Measurements from ENCODE around the gene ZNF613.
"Not testable (repeated sequence)": the region's sequence is repeated elsewhere in the genome, so short reads cannot be mapped to it uniquely, and the experiment has no call there.

The ZNF613 gene

DNA sequence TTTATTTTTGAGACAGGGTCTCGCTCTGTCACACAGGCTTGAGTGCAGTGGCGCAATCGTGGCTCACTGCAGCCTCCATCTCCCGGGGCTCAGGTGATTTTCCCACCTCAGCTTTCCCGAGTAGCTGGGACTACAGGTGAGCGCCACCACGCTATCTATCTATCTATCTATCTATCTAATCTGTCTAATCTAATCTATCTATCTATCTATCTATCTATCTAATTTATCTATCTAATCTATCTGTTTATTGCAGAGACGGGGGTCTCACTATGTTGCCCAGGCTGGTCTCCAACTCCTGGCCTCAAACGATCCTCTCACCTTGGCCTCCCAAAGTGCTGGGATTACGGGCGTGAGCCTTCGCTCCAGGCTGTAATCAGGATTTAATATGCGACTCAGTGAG is 587 bp downstream of the ZNF613 start:
- Histone ChIP-seq H3K27ac (peak overlapping the region; percentile 91), H3K9me3 (peaks cover 63% of the 10 kb centered on the region), H3K4me1 (peaks cover 10% of the 10 kb centered on the region), H3K4me3 (peak overlapping the region; percentile 86), H3K4me2 (peak overlapping the region; percentile 88), H3K36me3 (peaks cover 31% of the 10 kb centered on the region), H3K27me3 (no peaks in the 10 kb centered on the region), H3K9ac (peak overlapping the region; percentile 86), H4K20me1 (no peaks in the 10 kb centered on the region)
- no peak for TF ChIP-seq Cebpa-rat (IDR thresholded peaks at IDR 0.05)

DNA sequence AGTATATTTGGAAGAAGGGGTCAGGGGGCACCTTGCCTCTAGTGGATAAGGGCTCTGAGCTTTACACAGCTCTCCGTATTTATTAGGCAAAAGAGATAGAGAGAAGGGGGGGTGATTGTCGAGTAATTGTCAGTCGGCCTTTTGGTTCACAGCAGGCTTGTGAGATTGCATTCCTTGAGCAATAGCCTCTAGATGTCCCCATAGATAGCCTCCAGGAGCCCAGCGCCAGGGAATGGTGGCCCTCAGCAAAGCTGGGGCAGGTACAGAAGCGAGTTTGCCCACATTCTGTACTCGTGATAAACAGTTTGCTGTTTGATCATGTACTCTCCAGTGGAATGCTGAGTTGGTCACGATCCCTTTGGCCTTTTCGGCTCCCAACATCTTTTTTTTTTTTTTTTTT is 4.6 kb downstream of the ZNF613 start:
- TF ChIP-seq Cebpa-rat (IDR thresholded peaks at IDR 0.05): no peak
- H3K27ac ChIP-seq: no peak overlapping the region
- H3K36me3 ChIP-seq: peaks cover 72% of the 10 kb centered on the region

DNA sequence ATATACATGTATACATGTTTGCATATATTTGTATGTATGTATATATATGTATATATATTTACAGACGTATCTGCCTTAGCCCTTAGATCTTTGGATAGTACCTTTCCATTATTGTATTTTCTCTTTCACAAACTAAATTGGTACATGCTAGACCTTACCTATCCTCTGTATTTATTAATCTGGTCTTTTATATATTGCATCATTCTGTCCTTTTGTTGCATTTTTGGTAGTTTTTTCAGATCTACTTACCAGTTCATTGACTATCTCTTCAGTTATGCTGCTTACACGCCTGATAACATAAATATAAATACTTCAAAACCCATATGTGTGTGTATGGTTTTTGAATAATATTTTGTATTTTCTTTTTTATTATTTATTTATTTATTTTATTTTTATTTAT is 11.7 kb downstream of the ZNF613 start:
- Histone ChIP-seq H4K20me1 (no peaks in the 10 kb centered on the region), H3K27me3 (no peaks in the 10 kb centered on the region), H3K9ac (no peak overlapping the region), H3K9me3 (peaks cover 95% of the 10 kb centered on the region), H3K4me1 (no peaks in the 10 kb centered on the region), H3K4me3 (no peak overlapping the region), H3K27ac (no peak overlapping the region), H3K4me2 (no peak overlapping the region), H3K36me3 (peaks cover 99% of the 10 kb centered on the region)
- no peak for TF ChIP-seq Cebpa-rat (IDR thresholded peaks at IDR 0.05)

More for the DNA sequence above, 4.6 kb downstream of the ZNF613 start:
- Histone ChIP-seq H3K4me1 (peaks cover 10% of the 10 kb centered on the region), H3K4me2 (no peak overlapping the region), H4K20me1 (no peaks in the 10 kb centered on the region), H3K27me3 (no peaks in the 10 kb centered on the region), H3K9me3 (peaks cover 66% of the 10 kb centered on the region), H3K4me3 (no peak overlapping the region), H3K9ac (no peak overlapping the region)

GRCh38 chr19:51944798-51945552 is 17.7 kb downstream of the ZNF613 start:
- peak overlapping the region; percentile 41 for H3K4me3 ChIP-seq
- H3K4me2 ChIP-seq: no peak overlapping the region
- H3K27me3 ChIP-seq: no peaks in the 10 kb centered on the region
- TF ChIP-seq Cebpa-rat (IDR thresholded peaks at IDR 0.05): no peak
- no peak overlapping the region for H3K27ac ChIP-seq
- H3K9ac ChIP-seq: no peak overlapping the region
- H3K36me3 ChIP-seq: peaks cover 95% of the 10 kb centered on the region
- H4K20me1 ChIP-seq: no peaks in the 10 kb centered on the region
- no peaks in the 10 kb centered on the region for H3K4me1 ChIP-seq
- H3K9me3 ChIP-seq: peaks cover 98% of the 10 kb centered on the region

GRCh38 chr19:51946602-51947001 is 19.3 kb downstream of the ZNF613 start:
- no peak overlapping the region for H3K27ac ChIP-seq
- no peak overlapping the region for H3K4me2 ChIP-seq
- no peak overlapping the region for H3K4me3 ChIP-seq
- no peak overlapping the region for H3K9ac ChIP-seq
- no peaks in the 10 kb centered on the region for H4K20me1 ChIP-seq
- H3K36me3 ChIP-seq: peaks cover 82% of the 10 kb centered on the region
- no peaks in the 10 kb centered on the region for H3K4me1 ChIP-seq
- H3K9me3 ChIP-seq: peaks cover 96% of the 10 kb centered on the region
- TF ChIP-seq Cebpa-rat (IDR thresholded peaks at IDR 0.05): no peak
- H3K27me3 ChIP-seq: no peaks in the 10 kb centered on the region

- Histone ChIP-seq H3K36me3 (peaks cover 59% of the 10 kb centered on the region), H3K27ac (no peak overlapping the region), H3K4me3 (no peak overlapping the region), H4K20me1 (no peaks in the 10 kb centered on the region), H3K27me3 (no peaks in the 10 kb centered on the region), H3K4me2 (no peak overlapping the region), H3K9me3 (peaks cover 90% of the 10 kb centered on the region), H3K4me1 (no peaks in the 10 kb centered on the region), H3K9ac (no peak overlapping the region)
- no peak for TF ChIP-seq Cebpa-rat (IDR thresholded peaks at IDR 0.05)
These were observed 21.7 kb downstream of the ZNF613 start for GRCh38 chr19:51948975-51949374.

GRCh38 chr19:51957846-51958245 is 30.6 kb downstream of the ZNF613 start:
- peaks cover 24% of the 10 kb centered on the region for H3K36me3 ChIP-seq
- H3K4me3 ChIP-seq, H4K20me1 ChIP-seq, H3K27me3 ChIP-seq, H3K27ac ChIP-seq, H3K4me2 ChIP-seq, H3K9ac ChIP-seq: not testable (repeated sequence)
- H3K9me3 ChIP-seq: peaks cover 68% of the 10 kb centered on the region
- peaks cover 20% of the 10 kb centered on the region for H3K4me1 ChIP-seq

DNA sequence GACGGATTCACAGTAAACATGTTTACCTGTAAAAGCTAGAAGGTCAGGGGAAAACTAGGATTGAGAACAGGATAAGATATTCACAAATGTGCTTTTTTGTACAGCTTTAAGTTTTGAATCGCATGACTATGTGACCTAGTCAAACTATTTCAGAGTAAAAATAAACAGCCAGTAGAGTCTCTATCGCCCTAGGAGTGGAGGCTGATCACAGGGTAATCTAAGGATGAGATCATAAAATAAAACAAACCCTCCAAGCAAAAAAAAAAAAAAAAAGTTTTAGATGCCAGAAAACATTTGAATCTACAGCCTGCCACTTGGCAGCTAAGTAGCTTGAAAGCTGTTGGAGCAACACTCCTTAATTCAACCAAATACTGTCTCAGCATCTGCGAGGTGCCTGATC is 32.5 kb downstream of the ZNF613 start:
- no peaks in the 10 kb centered on the region for H4K20me1 ChIP-seq
- H3K4me2 ChIP-seq: peak overlapping the region; percentile 61
- H3K36me3 ChIP-seq: peaks cover 44% of the 10 kb centered on the region
- peak overlapping the region; percentile 84 for H3K27ac ChIP-seq
- no peak for TF ChIP-seq Cebpa-rat (IDR thresholded peaks at IDR 0.05)
- H3K9me3 ChIP-seq: peaks cover 75% of the 10 kb centered on the region
- no peaks in the 10 kb centered on the region for H3K27me3 ChIP-seq
- no peak overlapping the region for H3K4me3 ChIP-seq
- peaks cover 20% of the 10 kb centered on the region for H3K4me1 ChIP-seq
- no peak overlapping the region for H3K9ac ChIP-seq

DNA sequence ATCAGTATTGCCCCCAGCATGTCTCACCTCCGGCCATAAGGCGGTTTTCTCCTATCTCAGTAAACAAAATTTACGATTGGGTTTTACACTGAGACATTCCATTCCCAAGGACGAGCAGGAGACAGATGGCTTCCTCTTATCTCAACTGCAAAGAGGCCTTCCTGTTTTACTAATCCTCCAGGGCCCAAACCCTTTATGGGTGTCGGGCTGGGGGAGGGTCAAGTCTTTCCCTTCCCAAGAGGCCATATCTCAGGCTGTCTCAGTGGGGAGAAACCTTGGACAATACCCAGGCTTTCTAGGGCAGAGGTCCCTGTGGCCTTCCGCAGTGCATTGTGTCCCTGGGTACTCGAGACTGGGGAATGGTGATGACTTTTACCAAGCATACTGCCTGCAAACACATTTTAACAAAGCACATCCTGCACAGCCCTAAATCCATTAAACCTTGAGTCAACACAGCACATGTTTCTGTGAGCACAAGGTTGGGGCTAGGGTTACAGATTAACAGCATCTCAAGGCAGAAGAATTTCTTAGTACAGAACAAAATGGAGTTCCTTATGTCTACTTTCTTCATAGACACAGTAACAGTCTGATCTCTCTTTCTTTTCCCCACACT is 33.5 kb downstream of the ZNF613 start:
- Histone ChIP-seq H3K4me2 (peak overlapping the region; percentile 61), H3K27ac (peak overlapping the region; percentile 84), H3K36me3 (peaks cover 53% of the 10 kb centered on the region), H3K9ac (peak overlapping the region; percentile 20; the same call in 1 of the 2 replicates), H3K9me3 (peaks cover 78% of the 10 kb centered on the region), H3K4me1 (peaks cover 20% of the 10 kb centered on the region)
- not testable (repeated sequence) for H4K20me1 ChIP-seq, H3K4me3 ChIP-seq, H3K27me3 ChIP-seq

GRCh38 chr19:51965583-51965982 is 38.3 kb downstream of the ZNF613 start:
- H3K27ac ChIP-seq: no peak overlapping the region
- H3K36me3 ChIP-seq: peaks cover 93% of the 10 kb centered on the region
- peaks cover 90% of the 10 kb centered on the region for H3K9me3 ChIP-seq
- TF ChIP-seq Cebpa-rat (IDR thresholded peaks at IDR 0.05): no peak
- H3K4me1 ChIP-seq: peaks cover 9% of the 10 kb centered on the region
- H3K4me3 ChIP-seq: no peak overlapping the region
- H3K27me3 ChIP-seq: no peaks in the 10 kb centered on the region
- H4K20me1 ChIP-seq: no peaks in the 10 kb centered on the region
- H3K9ac ChIP-seq: no peak overlapping the region
- H3K4me2 ChIP-seq: no peak overlapping the region

Data from BLaER1 (cell line).